HG03139 (cell line): ENCODE data around the gene VAC14.
"Not testable (repeated sequence)": the region's sequence is repeated elsewhere in the genome, so short reads cannot be mapped to it uniquely, and the experiment has no call there.

Source experiments
- ATAC-seq: cut with Tn5 transposase; IDR thresholded peaks from one replicate; pipeline ENCODE4 v1.9.1; 2021; ENCODE audit not compliant: unreplicated experiment

Gene VAC14

GRCh38 chr16:70745536-70746025 lies 55.4 kb downstream of the VAC14 start:
- ATAC-seq = no peak

GRCh38 chr16:70744366-70744765 lies 56.6 kb downstream of the VAC14 start:
- ATAC-seq = no peak

DNA sequence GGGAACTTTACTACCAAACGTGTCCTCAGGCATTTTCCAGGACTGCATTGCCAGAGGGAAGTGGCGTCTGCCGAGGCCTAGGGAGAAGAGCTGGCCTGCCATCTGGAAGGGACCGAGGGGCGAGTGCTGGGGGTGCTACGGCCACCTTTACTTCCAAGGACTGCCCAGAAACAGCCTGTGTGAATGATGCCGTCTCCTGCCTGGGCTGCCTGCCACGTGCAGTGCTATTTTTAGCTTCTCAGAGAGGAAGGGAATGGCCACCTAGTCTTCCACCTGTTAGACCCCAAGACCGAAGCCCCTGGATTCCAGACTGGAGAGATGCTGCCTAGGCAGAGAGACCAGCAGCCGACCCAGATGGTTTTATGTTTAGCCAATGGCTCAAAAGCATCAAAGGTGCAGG lies 57.2 kb downstream of the VAC14 start:
- ATAC-seq = no peak

DNA sequence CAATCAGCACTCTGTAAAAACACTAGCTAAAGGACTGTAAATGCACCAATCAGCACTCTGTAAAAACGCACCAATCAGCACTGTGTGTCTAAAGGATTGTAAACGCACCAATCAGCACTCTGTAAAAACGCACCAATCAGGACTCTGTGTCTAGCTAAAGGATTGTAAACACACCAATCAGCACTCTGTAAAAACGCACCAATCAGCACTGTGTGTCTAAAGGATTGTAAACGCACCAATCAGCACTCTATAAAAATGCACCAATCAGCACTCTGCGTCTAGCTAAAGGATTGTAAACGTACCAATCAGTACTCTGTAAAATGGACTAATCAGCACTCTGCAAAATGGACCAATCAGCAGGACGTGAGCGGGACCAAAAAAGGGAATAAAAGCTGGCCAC lies 58.0 kb downstream of the VAC14 start:
- not testable (repeated sequence) for ATAC-seq

GRCh38 chr16:70741783-70742125 lies 59.2 kb downstream of the VAC14 start:
- ATAC-seq = no peak

DNA sequence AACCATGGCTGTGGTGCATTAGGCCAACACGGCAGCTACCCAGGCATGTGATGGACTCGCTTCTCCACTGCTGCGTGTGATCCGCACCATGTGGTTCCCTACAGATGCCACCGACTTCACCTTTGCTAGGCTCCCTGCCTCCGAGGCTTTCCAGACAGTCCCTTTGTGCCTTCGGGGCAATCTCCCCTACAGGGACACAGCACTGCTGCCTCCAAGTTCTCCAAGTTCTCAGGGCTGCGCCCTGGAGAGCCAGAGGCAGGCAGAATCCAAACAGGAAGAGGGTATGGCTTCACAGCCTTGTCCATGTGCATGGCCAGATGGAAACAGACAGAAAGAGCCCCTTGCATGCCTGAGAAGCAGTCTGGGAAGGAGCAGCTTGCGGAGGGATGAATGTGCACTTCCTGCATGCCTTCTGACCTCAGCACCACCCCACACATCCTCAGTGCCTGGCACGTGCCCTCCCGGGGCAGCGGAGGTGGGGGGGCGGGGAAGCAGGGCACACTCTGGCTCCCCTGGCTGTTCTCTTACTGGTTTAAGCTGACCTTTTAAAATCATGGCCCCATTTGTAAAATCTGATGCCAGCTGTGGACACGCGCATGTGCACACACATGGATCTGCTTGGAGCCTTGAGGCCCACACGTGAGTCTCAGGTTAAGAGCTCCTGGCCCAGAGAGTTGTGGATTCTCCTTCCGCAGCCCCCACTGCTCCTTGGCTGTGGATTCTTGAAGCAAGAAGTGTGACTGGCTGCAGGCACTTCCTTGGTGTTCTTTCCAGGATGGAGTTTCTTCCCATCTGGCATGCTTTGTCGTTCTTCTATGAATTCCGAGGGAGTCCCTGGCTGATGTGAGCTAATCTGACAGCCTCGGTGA lies 59.8 kb downstream of the VAC14 start:
- ATAC-seq = no peak

DNA sequence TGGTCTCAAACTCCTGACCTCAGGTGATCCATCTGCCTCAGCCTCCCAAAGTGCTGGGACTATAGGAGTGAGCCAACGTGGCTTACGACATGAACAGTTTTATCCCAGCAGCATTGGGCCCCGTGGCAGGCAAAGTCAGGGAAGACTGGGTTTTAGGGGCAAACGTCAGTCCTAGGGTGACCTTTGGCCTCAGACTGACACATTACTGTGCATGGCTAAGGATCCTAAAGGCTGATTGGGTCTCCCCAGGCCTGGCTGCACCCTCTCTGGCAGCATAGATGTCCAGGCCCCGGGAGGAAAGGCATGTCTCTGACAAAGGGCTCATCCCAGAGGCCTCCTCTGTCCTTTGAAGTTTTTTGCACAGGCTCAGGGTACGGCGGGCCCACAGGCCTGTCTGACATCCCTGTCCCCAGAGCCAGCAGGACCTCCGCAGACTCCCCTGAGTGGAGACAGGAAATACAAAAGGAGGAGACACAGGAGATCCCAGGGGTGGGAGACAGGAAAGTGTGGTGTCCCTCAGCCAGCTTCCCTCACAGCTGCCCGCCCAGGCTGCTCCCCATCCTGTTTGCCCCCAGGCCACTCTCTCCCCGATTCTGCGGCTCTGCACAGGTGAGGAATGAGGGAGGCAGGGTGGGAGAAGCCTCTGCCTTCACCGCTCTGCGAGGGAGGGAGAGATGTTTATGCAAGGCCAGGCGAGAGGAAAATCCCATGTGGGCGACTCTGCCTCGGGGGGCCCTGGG lies 60.6 kb downstream of the VAC14 start:
- no peak for ATAC-seq

DNA sequence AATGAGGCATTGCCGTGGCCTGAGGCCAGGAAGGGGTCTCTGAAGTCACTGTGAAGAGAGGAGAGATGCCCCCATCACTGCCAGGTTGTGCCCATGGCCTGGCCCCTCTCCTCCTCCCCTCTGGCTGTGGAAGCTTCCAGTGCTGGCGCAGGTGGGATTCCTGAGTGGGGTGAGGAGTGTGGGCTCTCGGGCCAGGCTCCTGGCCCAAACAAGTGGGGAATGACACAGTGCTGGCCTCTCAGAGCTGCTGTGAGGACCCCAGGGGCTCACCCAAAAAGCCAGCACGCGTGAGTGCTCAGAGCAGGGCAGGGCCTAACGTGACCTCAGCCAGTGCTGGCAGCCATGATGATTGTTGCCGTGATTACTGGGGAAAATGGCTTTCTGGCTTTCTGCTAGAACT lies 61.6 kb downstream of the VAC14 start:
- ATAC-seq = no peak

DNA sequence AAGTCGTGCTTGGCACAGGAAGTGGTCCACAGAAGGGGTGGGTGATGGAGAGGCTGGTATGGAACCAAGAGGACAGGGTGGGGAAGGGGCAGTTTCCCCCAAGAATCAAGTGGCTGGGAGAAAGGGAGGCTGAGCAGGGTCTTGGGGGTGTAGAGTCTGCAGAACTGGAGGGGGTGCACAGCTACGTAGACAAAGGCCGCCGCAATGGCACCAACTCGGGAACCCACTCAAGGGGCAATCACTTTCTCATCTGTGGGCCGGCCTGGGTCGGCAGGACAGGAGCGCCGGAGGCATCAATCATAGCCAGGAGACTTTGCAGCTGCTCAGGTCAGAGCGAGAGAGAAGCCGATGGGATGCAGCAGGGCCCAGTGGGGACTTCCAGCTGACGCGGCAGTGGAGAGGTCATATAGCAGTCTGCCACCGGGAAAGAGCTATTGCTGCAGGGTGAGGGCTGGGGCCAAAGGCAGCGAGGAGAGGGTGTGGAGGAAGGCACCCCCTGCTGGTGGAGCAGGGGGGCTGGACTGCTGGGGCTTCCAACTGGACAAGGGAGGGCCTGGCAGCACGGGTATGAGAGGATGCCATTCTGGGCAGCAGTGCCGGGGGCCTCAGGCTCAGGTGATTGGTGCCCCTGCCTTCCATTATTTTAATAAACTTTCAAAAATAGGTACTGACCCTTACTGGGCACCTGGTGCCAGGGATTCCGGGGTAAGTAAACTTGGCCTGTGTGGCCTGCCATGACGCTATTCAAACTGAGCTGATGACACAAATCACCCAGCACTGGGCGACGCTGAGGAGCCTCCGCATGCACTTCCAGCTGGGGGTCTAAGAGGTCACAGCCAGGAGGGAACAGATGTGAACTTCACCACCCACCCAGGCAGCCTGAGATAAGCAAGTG lies 62.6 kb downstream of the VAC14 start:
- ATAC-seq = no peak

GRCh38 chr16:70737377-70738082 lies 63.4 kb downstream of the VAC14 start:
- ATAC-seq = peak; percentile 73

DNA sequence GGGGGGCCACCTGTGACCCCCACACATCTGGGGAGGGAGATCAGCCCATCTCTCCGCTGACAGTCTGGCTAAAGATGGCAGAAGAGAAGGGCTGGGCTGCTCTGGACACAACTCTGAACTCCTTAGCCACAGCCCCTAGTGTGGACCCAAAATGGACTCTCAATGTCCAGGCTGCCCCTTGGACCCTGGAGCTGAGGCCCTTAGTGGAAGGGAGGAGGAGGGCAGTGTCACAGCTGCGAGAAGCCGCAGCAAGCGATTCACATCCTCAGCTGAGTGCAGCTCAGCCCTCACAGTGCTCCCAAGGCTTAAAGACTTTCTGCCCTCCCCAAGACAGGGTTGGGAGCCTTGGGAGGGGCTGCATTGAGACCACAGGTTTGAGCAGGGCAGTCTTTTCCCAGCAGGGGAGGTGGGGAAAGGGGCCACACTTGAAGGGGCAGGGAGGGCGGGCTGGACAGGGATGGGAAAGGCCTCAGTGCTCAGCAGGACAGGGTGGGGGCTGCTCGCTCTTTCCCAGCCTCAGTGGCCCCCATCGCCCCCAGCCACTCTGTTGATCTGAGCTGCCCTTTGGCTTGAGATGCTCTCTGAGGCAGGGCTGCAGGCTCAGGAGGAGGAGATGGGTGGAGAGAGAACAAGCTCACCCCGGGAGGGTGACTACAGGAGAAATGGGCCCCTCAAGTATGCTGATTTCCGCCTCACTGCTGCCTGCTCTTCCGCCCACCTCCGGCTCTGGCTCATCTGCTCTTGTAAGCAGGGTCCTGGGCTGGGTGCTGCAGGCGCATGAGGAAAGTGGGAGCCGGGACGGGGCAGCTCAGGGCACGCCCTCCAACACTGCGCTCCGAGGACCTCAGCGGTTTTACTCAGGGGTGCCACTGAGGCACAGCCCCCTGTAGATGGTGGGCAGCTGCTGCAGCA lies 64.2 kb downstream of the VAC14 start:
- no peak for ATAC-seq

DNA sequence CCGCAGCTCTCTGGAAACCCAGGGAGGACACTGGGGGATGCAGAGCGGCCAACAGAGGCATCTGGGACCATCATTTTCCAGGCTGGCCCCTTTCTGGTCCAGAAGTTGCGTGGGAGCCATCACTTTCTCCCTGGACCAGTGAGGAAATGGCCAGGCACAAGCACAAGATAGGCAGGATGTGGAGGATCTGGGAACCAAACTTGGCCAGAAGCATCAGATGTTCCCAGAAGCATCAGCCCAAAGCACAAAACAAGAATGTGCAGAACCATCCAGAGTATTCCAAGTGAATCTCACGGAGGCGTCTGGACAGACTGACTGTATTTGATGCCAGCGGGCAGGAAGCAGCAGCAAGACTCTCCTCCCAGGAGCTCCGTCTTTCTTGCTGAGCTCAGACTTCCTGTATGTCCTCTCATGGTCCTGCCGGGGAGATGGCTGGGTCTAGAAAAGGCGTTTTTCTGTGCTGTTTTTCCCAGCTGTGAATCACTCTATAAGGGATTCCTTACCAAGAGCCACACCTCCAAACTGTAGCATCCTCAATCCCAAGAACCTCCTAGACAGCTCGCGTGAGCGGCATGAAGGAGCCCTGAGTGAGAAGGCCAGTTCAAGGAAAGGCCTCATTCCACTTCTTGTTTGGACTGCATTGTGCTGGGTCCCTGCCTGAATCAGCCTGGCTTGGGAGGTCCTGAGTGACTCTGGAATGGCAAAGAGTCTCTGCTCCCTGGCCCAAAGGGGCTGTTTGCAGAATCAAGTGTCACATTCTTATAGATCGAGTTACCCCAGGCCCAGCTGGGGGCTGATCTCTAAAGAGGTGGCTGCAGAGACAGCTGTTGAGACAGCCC lies 65.6 kb downstream of the VAC14 start:
- ATAC-seq = no peak

- no peak for ATAC-seq
These were observed 66.3 kb downstream of the VAC14 start for GRCh38 chr16:70734522-70735095.

GRCh38 chr16:70730944-70731343 lies 70.0 kb downstream of the VAC14 start:
- no peak for ATAC-seq

DNA sequence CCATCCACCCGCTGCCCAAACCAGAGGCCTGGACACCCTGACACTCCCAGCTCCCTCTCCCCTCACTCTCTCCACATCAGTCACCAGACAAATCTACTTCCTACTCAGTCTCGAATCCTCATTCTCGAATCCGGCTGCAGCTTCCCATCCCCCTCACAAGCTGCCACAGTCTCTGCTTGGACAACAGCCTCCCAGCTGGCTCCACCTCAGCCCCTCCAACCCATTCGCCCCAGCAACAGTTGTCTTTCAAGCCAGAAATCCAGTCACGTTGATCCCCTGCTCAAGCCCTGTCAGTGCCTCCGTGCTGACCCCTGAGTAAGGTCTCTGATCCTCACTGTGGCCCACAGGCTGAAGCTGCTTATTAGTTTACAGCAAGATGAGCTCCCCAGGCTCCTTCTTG lies 70.9 kb downstream of the VAC14 start:
- ATAC-seq = no peak

GRCh38 chr16:70729292-70729691 lies 71.7 kb downstream of the VAC14 start:
- no peak for ATAC-seq

GRCh38 chr16:70728150-70728549 lies 72.8 kb downstream of the VAC14 start:
- ATAC-seq = no peak

- ATAC-seq = no peak
These were observed 74.0 kb downstream of the VAC14 start for GRCh38 chr16:70726892-70727361.
